Measurements from ENCODE around the gene TMEM30B.

TMEM30B gene

DNA sequence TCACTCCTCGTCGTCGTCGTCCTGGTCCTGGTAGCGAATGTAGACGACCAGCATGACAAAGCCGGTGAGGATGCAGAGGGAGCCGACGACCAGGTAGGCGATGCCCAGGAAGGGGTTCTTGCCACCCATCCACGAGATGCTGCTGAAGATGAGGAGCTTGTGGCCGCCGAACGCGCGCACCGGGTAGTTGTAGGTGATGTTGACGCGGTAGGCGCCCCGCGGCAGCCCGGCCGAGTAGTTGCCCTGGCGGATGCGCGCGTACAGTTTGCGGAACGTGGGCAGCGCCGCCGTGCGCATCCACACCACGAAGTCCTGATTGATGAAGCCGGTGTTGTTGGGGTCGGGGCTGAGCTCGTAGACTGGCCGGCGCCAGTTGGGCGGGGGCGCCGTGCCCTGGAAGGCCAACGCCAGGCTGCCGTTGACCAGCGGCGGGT is 1.0 kb downstream of the TMEM30B start:
- H3K4me2 ChIP-seq (ENCODE audit: low read length): no peak overlapping the region
- no peak overlapping the region for H2AFZ ChIP-seq (ENCODE audit: low read depth, low read length)
- H3K9ac ChIP-seq (ENCODE audit: low read length): no peak overlapping the region
- no peak overlapping the region for H3K4me3 ChIP-seq (ENCODE audit: low read length)
- H4K20me1 ChIP-seq (ENCODE audit: insufficient read depth, low read length): no peaks in the 10 kb centered on the region
- TF ChIP-seq EZH2phosphoT487 (IDR thresholded peaks at IDR 0.05; ENCODE audit: low read depth): no peak
- TF ChIP-seq, protein P1, sequence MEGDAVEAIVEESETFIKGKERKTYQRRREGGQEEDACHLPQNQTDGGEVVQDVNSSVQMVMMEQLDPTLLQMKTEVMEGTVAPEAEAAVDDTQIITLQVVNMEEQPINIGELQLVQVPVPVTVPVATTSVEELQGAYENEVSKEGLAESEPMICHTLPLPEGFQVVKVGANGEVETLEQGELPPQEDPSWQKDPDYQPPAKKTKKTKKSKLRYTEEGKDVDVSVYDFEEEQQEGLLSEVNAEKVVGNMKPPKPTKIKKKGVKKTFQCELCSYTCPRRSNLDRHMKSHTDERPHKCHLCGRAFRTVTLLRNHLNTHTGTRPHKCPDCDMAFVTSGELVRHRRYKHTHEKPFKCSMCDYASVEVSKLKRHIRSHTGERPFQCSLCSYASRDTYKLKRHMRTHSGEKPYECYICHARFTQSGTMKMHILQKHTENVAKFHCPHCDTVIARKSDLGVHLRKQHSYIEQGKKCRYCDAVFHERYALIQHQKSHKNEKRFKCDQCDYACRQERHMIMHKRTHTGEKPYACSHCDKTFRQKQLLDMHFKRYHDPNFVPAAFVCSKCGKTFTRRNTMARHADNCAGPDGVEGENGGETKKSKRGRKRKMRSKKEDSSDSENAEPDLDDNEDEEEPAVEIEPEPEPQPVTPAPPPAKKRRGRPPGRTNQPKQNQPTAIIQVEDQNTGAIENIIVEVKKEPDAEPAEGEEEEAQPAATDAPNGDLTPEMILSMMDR (IDR thresholded peaks at IDR 0.05; ENCODE audit: low read depth, low read length): no peak
- H3K79me2 ChIP-seq (ENCODE audit: low read length): no peaks in the 10 kb centered on the region
- no peak overlapping the region for H3K27ac ChIP-seq (ENCODE audit: low read length)
- H3K36me3 ChIP-seq (replicated peaks; ENCODE audit: low read depth, low read length): no peaks in the 10 kb centered on the region
- H3K4me1 ChIP-seq (ENCODE audit: low read length): no peaks in the 10 kb centered on the region
- H3K27me3 ChIP-seq (ENCODE audit: low read depth, low read length): peaks cover 21% of the 10 kb centered on the region
- no peaks in the 10 kb centered on the region for H3K9me3 ChIP-seq (ENCODE audit: insufficient read depth, low read length)

DNA sequence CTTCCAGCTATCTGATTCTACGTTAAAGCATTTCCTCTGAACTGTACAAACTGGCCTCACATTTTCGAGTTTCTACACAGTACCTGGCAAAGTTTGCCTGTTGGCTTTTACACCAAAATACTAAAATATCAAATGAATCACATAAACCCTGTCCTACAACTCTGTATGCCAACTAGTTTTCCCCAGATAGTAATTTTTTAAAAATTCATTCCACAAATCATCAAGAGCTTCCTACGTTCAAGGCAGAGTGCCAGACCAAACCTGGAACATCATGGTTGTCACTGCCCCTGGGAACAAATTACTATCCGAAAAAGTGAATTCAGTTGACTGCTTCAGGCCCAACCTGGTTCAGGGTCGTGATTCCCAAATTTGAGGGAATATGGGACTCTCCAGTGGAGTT is 2.1 kb downstream of the TMEM30B start:
- Histone ChIP-seq H2AFZ (ENCODE audit: low read depth, low read length) (no peak overlapping the region), H3K36me3 (replicated peaks; ENCODE audit: low read depth, low read length) (no peaks in the 10 kb centered on the region), H3K4me2 (ENCODE audit: low read length) (no peak overlapping the region), H4K20me1 (ENCODE audit: insufficient read depth, low read length) (no peaks in the 10 kb centered on the region), H3K27ac (ENCODE audit: low read length) (no peak overlapping the region), H3K79me2 (ENCODE audit: low read length) (no peaks in the 10 kb centered on the region), H3K4me3 (ENCODE audit: low read length) (no peak overlapping the region), H3K9ac (ENCODE audit: low read length) (no peak overlapping the region), H3K9me3 (ENCODE audit: insufficient read depth, low read length) (no peaks in the 10 kb centered on the region), H3K27me3 (ENCODE audit: low read depth, low read length) (peaks cover 20% of the 10 kb centered on the region), H3K4me1 (ENCODE audit: low read length) (no peaks in the 10 kb centered on the region)
- TF ChIP-seq, protein P1 (IDR thresholded peaks at IDR 0.05; ENCODE audit: low read depth, low read length): no peak
- no peak for TF ChIP-seq EZH2phosphoT487 (IDR thresholded peaks at IDR 0.05; ENCODE audit: low read depth)

DNA sequence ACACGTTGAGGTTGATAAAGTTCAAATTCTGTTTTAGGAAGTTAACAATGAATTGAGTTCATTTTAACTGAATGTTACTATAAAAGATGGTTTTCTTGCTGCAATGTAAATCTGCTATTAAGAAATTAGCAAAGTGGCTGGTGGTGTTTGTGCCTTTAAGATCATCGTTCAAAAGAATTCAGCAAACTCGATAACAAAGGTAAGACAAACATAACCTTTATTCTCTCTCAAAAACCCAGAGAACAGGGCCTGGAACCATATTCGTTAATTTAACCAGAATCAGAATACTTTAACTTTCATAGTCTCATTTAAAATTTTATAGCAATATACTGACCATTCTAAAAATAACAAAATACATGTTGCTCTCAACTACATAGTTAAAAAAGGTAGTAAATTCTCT is 3.4 kb downstream of the TMEM30B start:
- peaks cover 23% of the 10 kb centered on the region for H3K27me3 ChIP-seq (ENCODE audit: low read depth, low read length)
- H3K9me3 ChIP-seq (ENCODE audit: insufficient read depth, low read length): no peaks in the 10 kb centered on the region
- H3K36me3 ChIP-seq (replicated peaks; ENCODE audit: low read depth, low read length): no peaks in the 10 kb centered on the region
- H3K9ac ChIP-seq (ENCODE audit: low read length): no peak overlapping the region
- H4K20me1 ChIP-seq (ENCODE audit: insufficient read depth, low read length): no peaks in the 10 kb centered on the region
- H2AFZ ChIP-seq (ENCODE audit: low read depth, low read length): no peak overlapping the region
- H3K27ac ChIP-seq (ENCODE audit: low read length): no peak overlapping the region
- H3K4me3 ChIP-seq (ENCODE audit: low read length): no peak overlapping the region
- no peak for TF ChIP-seq EZH2phosphoT487 (IDR thresholded peaks at IDR 0.05; ENCODE audit: low read depth)
- TF ChIP-seq, protein P1 (IDR thresholded peaks at IDR 0.05; ENCODE audit: low read depth, low read length): no peak
- no peaks in the 10 kb centered on the region for H3K79me2 ChIP-seq (ENCODE audit: low read length)
- no peaks in the 10 kb centered on the region for H3K4me1 ChIP-seq (ENCODE audit: low read length)
- H3K4me2 ChIP-seq (ENCODE audit: low read length): no peak overlapping the region

DNA sequence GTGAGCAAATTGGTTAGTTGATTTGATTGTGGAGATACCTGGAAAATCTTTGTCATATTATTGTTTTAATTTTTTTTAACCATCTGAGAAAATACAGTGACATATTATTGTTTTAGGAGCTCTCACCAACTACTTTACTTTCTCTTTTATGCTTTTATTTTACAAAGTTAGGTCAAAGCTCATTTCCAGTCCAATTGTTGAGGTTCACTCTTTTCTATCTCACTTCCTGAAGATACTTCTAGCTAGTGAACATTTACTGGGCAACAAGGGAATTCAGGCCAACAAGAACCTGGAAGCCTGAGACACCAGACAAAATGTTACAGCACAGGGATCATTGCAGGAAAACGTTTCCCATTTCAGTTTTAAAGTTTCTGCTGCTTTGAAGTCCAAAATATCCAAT is 3.9 kb downstream of the TMEM30B start:
- Histone ChIP-seq H4K20me1 (ENCODE audit: insufficient read depth, low read length) (no peaks in the 10 kb centered on the region), H3K36me3 (replicated peaks; ENCODE audit: low read depth, low read length) (no peaks in the 10 kb centered on the region), H3K27me3 (ENCODE audit: low read depth, low read length) (peaks cover 22% of the 10 kb centered on the region), H3K9me3 (ENCODE audit: insufficient read depth, low read length) (no peaks in the 10 kb centered on the region), H3K4me2 (ENCODE audit: low read length) (no peak overlapping the region), H2AFZ (ENCODE audit: low read depth, low read length) (no peak overlapping the region), H3K27ac (ENCODE audit: low read length) (no peak overlapping the region), H3K9ac (ENCODE audit: low read length) (no peak overlapping the region), H3K79me2 (ENCODE audit: low read length) (no peaks in the 10 kb centered on the region), H3K4me3 (ENCODE audit: low read length) (no peak overlapping the region), H3K4me1 (ENCODE audit: low read length) (no peaks in the 10 kb centered on the region)
- TF ChIP-seq EZH2phosphoT487 (IDR thresholded peaks at IDR 0.05; ENCODE audit: low read depth): no peak
- TF ChIP-seq, protein P1 (IDR thresholded peaks at IDR 0.05; ENCODE audit: low read depth, low read length): no peak

Data from OCI-LY3 (cell line).